Hepatocyte (in vitro differentiated cells): ENCODE results near the gene FOXO6.

ENCODE experiments used
- CTCF ChIP-seq: fragments of 200-600 bp; sonication (generic); IDR thresholded peaks from 2 replicates; pipeline ENCODE4 v1.5.1; 2016; ENCODE audit warnings: antibody characterized with exemption, mild to moderate bottlenecking; ENCODE audit not compliant: poor library complexity
- EZH2phosphoT487 ChIP-seq: fragments of 200-600 bp; sonication (generic); IDR thresholded peaks from one replicate; pipeline ENCODE4 v1.6.1; 2018; ENCODE audit warnings: antibody characterized with exemption, mild to moderate bottlenecking, low read depth, moderate library complexity; ENCODE audit not compliant: unreplicated experiment, severe bottlenecking

GRCh38 chr1:41360786-41361494, at the start of gene FOXO6:
- TF ChIP-seq CTCF = peak; percentile 61
- no peak for TF ChIP-seq EZH2phosphoT487
